GM12878 (cell line): ENCODE data around the gene ABCC1. TPM values are rescaled to one million over a fixed set of nuclear protein-coding genes. Genes with fewer than 3 reads are reported as not detected.

Experiments used
- ATAC-seq: fragments of 200-7000 bp; cut with Tn5 transposase; 3 replicates; pipeline ENCODE4 v1.9.1; 2020; ENCODE audit warnings: mild to moderate bottlenecking, moderate library complexity
- BruUV-seq: library from RNA; stranded (reverse); fragments of 400-500 nt; replicated peaks from 2 replicates; lab custom pipeline; 2021; lab: Mats Ljungman, UMichigan
- CTCF ChIA-PET: fragments of 300-600 bp; sonication (Branson Sonifier 250); formaldehyde crosslinking; extraction: SDS; loops from one replicate; lab custom pipeline; 2021; ENCODE audit warnings: inconsistent platforms; lab: Yijun Ruan, JAX
- POLR2A ChIA-PET: fragments of 350-600 bp; formaldehyde crosslinking; extraction: SDS; loops from one replicate; lab custom pipeline; 2021; ENCODE audit warnings: inconsistent platforms; lab: Charles Lee
- RAD21 ChIA-PET: fragments of 300-600 bp; sonication (Branson Sonifier 250); formaldehyde crosslinking; loops from one replicate; lab custom pipeline; 2023; ENCODE audit warnings: antibody characterized with exemption; ENCODE audit not compliant: unreplicated experiment; lab: Charles Lee
- SMC1A ChIA-PET: fragments of 300-600 bp; sonication (Branson Sonifier 250); formaldehyde crosslinking; loops from one replicate; lab custom pipeline; 2023; ENCODE audit not compliant: unreplicated experiment, uncharacterized antibody; lab: Charles Lee
- DNase-seq: peaks from one replicate; pipeline ENCODE4 v3.0.0-alpha.2; 2011; ENCODE audit warnings: low read depth, low spot score
- FAIRE-seq: peaks from 3 replicates; lab custom pipeline; 2011; peaks lifted over from hg19 to GRCh38; lab: Jason Lieb, UNC
- H2AFZ ChIP-seq: 2 replicates; pipeline ENCODE4 v1.6.0; 2011; ENCODE audit warnings: low read depth, low read length, control low read depth; ENCODE audit not compliant: control insufficient read depth
- H3K27ac ChIP-seq: 2 replicates; pipeline ENCODE4 v1.5.1; 2011; ENCODE audit warnings: control low read depth; ENCODE audit not compliant: control insufficient read depth, insufficient read depth
- H3K27me3 ChIP-seq, 2 experiments: replicated peaks in 1 of 2; 2 replicates each; pipeline versions ENCODE4 v1.6.0 to v1.6.1; 2011; ENCODE audit warnings: low read length in 1 of 2; ENCODE audit not compliant: control insufficient read depth in 2 of 2, insufficient read depth in 2 of 2
- H3K36me3 ChIP-seq, 2 experiments: 2 replicates each; pipeline ENCODE4 v1.5.1; 2011; ENCODE audit warnings: low read length in 1 of 2; ENCODE audit not compliant: control insufficient read depth in 2 of 2, insufficient read depth in 2 of 2
- H3K4me1 ChIP-seq: 2 replicates; pipeline ENCODE4 v1.6.1; 2011; ENCODE audit warnings: mild to moderate bottlenecking, low read length, moderate library complexity, mixed read lengths; ENCODE audit not compliant: control insufficient read depth, insufficient read depth
- H3K4me2 ChIP-seq: 2 replicates; pipeline ENCODE4 v1.6.0; 2011; ENCODE audit warnings: control low read depth; ENCODE audit not compliant: control insufficient read depth, insufficient read depth
- H3K4me3 ChIP-seq: fragments of 200-600 bp; sonication (generic); 2 replicates; pipeline ENCODE4 v1.5.1; 2016
- H3K79me2 ChIP-seq: 2 replicates; pipeline ENCODE4 v1.6.0; 2011; ENCODE audit warnings: low read length; ENCODE audit not compliant: control insufficient read depth, insufficient read depth
- H3K9ac ChIP-seq: 2 replicates; pipeline ENCODE4 v1.8.0; 2011; ENCODE audit warnings: low read length, control low read depth, mixed read lengths; ENCODE audit not compliant: control insufficient read depth, insufficient read depth
- H3K9me3 ChIP-seq: replicated peaks from 3 replicates; pipeline ENCODE4 v1.5.1; 2011; ENCODE audit warnings: mild to moderate bottlenecking, low read length; ENCODE audit not compliant: control insufficient read depth, insufficient read depth
- H4K20me1 ChIP-seq: 2 replicates; pipeline ENCODE4 v1.6.0; 2011; ENCODE audit not compliant: control insufficient read depth, insufficient read depth
- ATF7 ChIP-seq: fragments of 450-650 bp; IDR thresholded peaks from 2 replicates; pipeline ENCODE4 v1.6.1; 2016; ENCODE audit warnings: low read depth, mild to moderate bottlenecking
- BHLHE40 ChIP-seq, 2 experiments: fragments of 450-650 bp in 1 of 2; IDR thresholded peaks; 2 replicates each; pipeline ENCODE4 v1.6.1; 2011 to 2017; ENCODE audit warnings: low read depth in 2 of 2, borderline replicate concordance in 1 of 2, improper control_type of control experiment in 1 of 2, low read length in 1 of 2, mild to moderate bottlenecking in 1 of 2
- MTA2 ChIP-seq: fragments of 450-650 bp; IDR thresholded peaks from 2 replicates; pipeline ENCODE4 v1.6.1; 2016; ENCODE audit warnings: low read depth, mild to moderate bottlenecking, moderate library complexity
- TCF7 ChIP-seq: IDR thresholded peaks from 2 replicates; pipeline ENCODE4 v1.6.1; 2014; ENCODE audit warnings: antibody characterized with exemption, borderline replicate concordance
- USF2 ChIP-seq: IDR thresholded peaks from 2 replicates; pipeline ENCODE4 v1.6.1; 2011; ENCODE audit warnings: low read depth, low read length, improper control_type of control experiment, borderline replicate concordance
- ZBTB11 ChIP-seq: fragments of 450-650 bp; formaldehyde crosslinking; IDR thresholded peaks from 2 replicates; pipeline ENCODE4 v1.5.0; 2022; ENCODE audit warnings: mild to moderate bottlenecking, missing genetic modification characterization
- WGBS: methylation state at CpG from one replicate; pipeline ENCODE4 v1.1.6; 2016; ENCODE audit warnings: low lambda C conversion rate; ENCODE audit not compliant: insufficient replicate concordance, insufficient coverage; ENCODE audit errors: missing lambda C conversion rate; 5-methylcytosine and 5-hydroxymethylcytosine counted together
- in situ Hi-C: fragments of 300-500 bp; cut with MboI; formaldehyde crosslinking; loops from 9 replicates; pipeline ENCODE4 v1.14.3; 2018; ENCODE audit warnings: mixed read lengths
- intact Hi-C: fragments of 100-400 bp; cut with micrococcal nuclease; formaldehyde crosslinking; loops from one replicate; pipeline ENCODE4 v1.14.2; 2022; ENCODE audit not compliant: unreplicated experiment
- polyA plus RNA-seq, 11 experiments: library from polyadenylated mRNA; depleted of rRNA in 4 of 11; unstranded in 6 of 11; stranded (reverse) in 5 of 11; fragments of >200 nt; fragmentation: Nextera tagmentation in 4 of 11; fragmentation: Illumina TruSeq in 1 of 11; extraction: Ambion mirVana in 4 of 11; extraction: Trizol in 1 of 11; gene quantifications; 1 replicate in 1 of 11; 2 replicates in 10 of 11; pipeline versions ENCODE4 v1.2.1 to v1.2.3, GENCODE V29; 2011 to 2016; ENCODE audit warnings: inconsistent platforms in 2 of 11, missing spikeins in 2 of 11, low read depth in 1 of 11
- total RNA-seq, 4 experiments: library from RNA; depleted of rRNA in 3 of 4; stranded (reverse); fragments of >200 nt in 3 of 4; fragmentation: Illumina TruSeq in 1 of 4; extraction: Trizol in 1 of 4; gene quantifications; 2 replicates each; pipeline versions ENCODE4 v1.2.1 to v1.2.3, GENCODE V29; 2013 to 2021

The ABCC1 gene
- total and polyA plus RNA-seq, 10 of the 15 experiments (the other 5 are each of a cell fraction or from before 2014, with no cell fraction given): 3.2 to 44.6 (median 14.5) TPM

- no peak; the same call in 1 of the 3 replicates for ATAC-seq
- H4K20me1 ChIP-seq: no peaks in the 10 kb centered on the region
- no peak overlapping the region for H3K9ac ChIP-seq
- H3K36me3 ChIP-seq: no peaks in the 10 kb centered on the region; a peak in 3 of 4 replicates
- WGBS: 90% methylated on average over 28 of the region's 28 CpGs
- TF ChIP-seq TCF7 (no peak), ZBTB11 (CRISPR knock-in tag) (no peak), USF2 (no peak), BHLHE40 (IDR thresholded peaks at IDR 0.05; ENCODE audit: borderline replicate concordance in 1 of 2, low read depth in 2 of 2, low read length in 1 of 2) (no peak), ATF7 (no peak), MTA2 (no peak)
- TF ChIP-seq, all 136 proteins: peak for 0
- in situ Hi-C loops (no loop called here), intact Hi-C loops (no loop called here)
- no peaks in the 10 kb centered on the region for H3K79me2 ChIP-seq
- ChIA-PET RAD21 (no interaction called here), SMC1A (no interaction called here), CTCF (no interaction called here), POLR2A (no interaction called here)
- no peaks in the 10 kb centered on the region for H3K9me3 ChIP-seq
- no peak overlapping the region for H3K4me2 ChIP-seq
- H3K4me1 ChIP-seq: no peaks in the 10 kb centered on the region
- H2AFZ ChIP-seq: no peak overlapping the region
- no peak overlapping the region for H3K27ac ChIP-seq
- DNase-seq (no peak), FAIRE-seq (no peak)
- H3K27me3 ChIP-seq: no peaks in the 10 kb centered on the region
- BruUV-seq: no TSS peak
- H3K4me3 ChIP-seq: no peak overlapping the region
Measured at GRCh38 chr16:16150117-16150877, 200.9 kb downstream of the ABCC1 start.
